IMR-90 (cell line): ENCODE data around the gene ZNF213. TPM values are rescaled to one million over a fixed set of nuclear protein-coding genes. Genes with fewer than 3 reads are reported as not detected.

ENCODE experiments used
- ATAC-seq: fragments of 200-7000 bp; cut with Tn5 transposase; 2 replicates; pipeline ENCODE4 v1.9.1; 2020; ENCODE audit warnings: low read depth, mild to moderate bottlenecking, moderate library complexity
- BruUV-seq: library from RNA; stranded (reverse); fragments of 400-500 nt; replicated peaks from 2 replicates; lab custom pipeline; 2021; lab: Mats Ljungman, UMichigan
- CTCF ChIA-PET: fragments of 300-600 bp; formaldehyde crosslinking; extraction: SDS; loops from one replicate; lab custom pipeline; 2021; ENCODE audit warnings: antibody characterized with exemption; lab: Yijun Ruan, JAX
- POLR2A ChIA-PET: fragments of 300-600 bp; sonication (Branson Sonifier 250); formaldehyde crosslinking; loops from one replicate; lab custom pipeline; 2022; ENCODE audit warnings: antibody characterized with exemption; ENCODE audit not compliant: unreplicated experiment; lab: Charles Lee
- DNase-seq: peaks from one replicate; pipeline ENCODE4 v3.0.0; 2013
- H2AFZ ChIP-seq: replicated peaks from 2 replicates; pipeline ENCODE3; 2013; ENCODE audit warnings: low read length, mild to moderate bottlenecking; ENCODE audit not compliant: poor library complexity
- H2AK5ac ChIP-seq: 2 replicates; pipeline ENCODE4 v1.6.1; 2013; ENCODE audit warnings: low read depth, low read length, inconsistent platforms
- H2AK9ac ChIP-seq: replicated peaks from 2 replicates; pipeline ENCODE3; 2013; ENCODE audit warnings: mild to moderate bottlenecking, low read depth, low read length, moderate library complexity; ENCODE audit not compliant: poor library complexity
- H2BK120ac ChIP-seq: 2 replicates; pipeline ENCODE4 v1.6.1; 2013; ENCODE audit warnings: low read depth, low read length, inconsistent platforms
- H2BK15ac ChIP-seq: 3 replicates; pipeline ENCODE4 v1.6.1; 2013; ENCODE audit warnings: low read depth, low read length, inconsistent platforms
- H2BK20ac ChIP-seq: 2 replicates; pipeline ENCODE4 v1.6.1; 2013; ENCODE audit warnings: low read depth, mild to moderate bottlenecking, inconsistent platforms, low read length, moderate library complexity
- H2BK5ac ChIP-seq: 2 replicates; pipeline ENCODE4 v1.6.1; 2013; ENCODE audit warnings: mild to moderate bottlenecking, low read depth, low read length, inconsistent platforms; ENCODE audit not compliant: poor library complexity, severe bottlenecking
- H3K14ac ChIP-seq: replicated peaks from 2 replicates; pipeline ENCODE4 v1.6.1; 2013; ENCODE audit warnings: low read depth, low read length, inconsistent platforms
- H3K18ac ChIP-seq: 2 replicates; pipeline ENCODE4 v1.6.1; 2013; ENCODE audit warnings: low read depth, low read length, control low read depth
- H3K23ac ChIP-seq: 2 replicates; pipeline ENCODE4 v1.6.1; 2013; ENCODE audit warnings: low read depth, low read length, inconsistent platforms
- H3K27ac ChIP-seq: 2 replicates; pipeline ENCODE4 v1.5.1; 2013; ENCODE audit warnings: mild to moderate bottlenecking, control low read depth, low read length; ENCODE audit not compliant: insufficient read depth
- H3K27me3 ChIP-seq: 2 replicates; pipeline ENCODE4 v1.6.1; 2013; ENCODE audit warnings: low read length; ENCODE audit not compliant: control insufficient read depth, insufficient read depth
- H3K36me3 ChIP-seq: 2 replicates; pipeline ENCODE4 v1.6.1; 2013; ENCODE audit warnings: low read length, mixed read lengths; ENCODE audit not compliant: control insufficient read depth, insufficient read depth
- H3K4ac ChIP-seq: 2 replicates; pipeline ENCODE4 v1.6.1; 2013; ENCODE audit warnings: low read depth, low read length, inconsistent platforms
- H3K4me1 ChIP-seq: 2 replicates; pipeline ENCODE4 v1.6.1; 2013; ENCODE audit warnings: low read length, mixed read lengths; ENCODE audit not compliant: control insufficient read depth, insufficient read depth
- H3K4me2 ChIP-seq: 2 replicates; pipeline ENCODE4 v1.6.1; 2013; ENCODE audit warnings: low read depth, mild to moderate bottlenecking, control low read depth, low read length, moderate library complexity
- H3K4me3 ChIP-seq: 2 replicates; pipeline ENCODE4 v1.5.1; 2013; ENCODE audit warnings: low read depth, mild to moderate bottlenecking, control low read depth, low read length, moderate library complexity; ENCODE audit not compliant: insufficient read depth
- H3K56ac ChIP-seq: 2 replicates; pipeline ENCODE4 v1.6.1; 2013; ENCODE audit warnings: low read length, inconsistent platforms; ENCODE audit not compliant: insufficient read depth; ENCODE audit errors: extremely low read depth
- H3K79me1 ChIP-seq, 2 experiments: 2 replicates each; pipeline ENCODE4 v1.6.1; 2013; ENCODE audit warnings: low read length in 2 of 2, inconsistent platforms in 1 of 2, low read depth in 1 of 2
- H3K9ac ChIP-seq: 2 replicates; pipeline ENCODE4 v1.6.1; 2013; ENCODE audit warnings: low read depth, low read length, control low read depth
- H3K9me1 ChIP-seq: 2 replicates; pipeline ENCODE4 v1.6.1; 2013; ENCODE audit warnings: low read length, inconsistent platforms; ENCODE audit not compliant: insufficient read depth
- H3K9me3 ChIP-seq: 2 replicates; pipeline ENCODE4 v1.6.1; 2013; ENCODE audit warnings: low read length; ENCODE audit not compliant: control insufficient read depth, insufficient read depth
- H4K20me1 ChIP-seq: 2 replicates; pipeline ENCODE4 v1.6.1; 2013; ENCODE audit warnings: low read length, inconsistent platforms; ENCODE audit not compliant: insufficient read depth
- H4K5ac ChIP-seq: 2 replicates; pipeline ENCODE4 v1.6.1; 2013; ENCODE audit warnings: mild to moderate bottlenecking, low read depth, low read length, control low read depth
- H4K8ac ChIP-seq, 2 experiments: 2 replicates each; pipeline ENCODE4 v1.6.1; 2013; ENCODE audit warnings: low read depth in 2 of 2, low read length in 2 of 2, control low read depth in 1 of 2, inconsistent platforms in 1 of 2
- H4K91ac ChIP-seq: 2 replicates; pipeline ENCODE4 v1.6.1; 2013; ENCODE audit warnings: low read depth, low read length, inconsistent platforms; ENCODE audit not compliant: insufficient read depth
- BHLHE40 ChIP-seq: fragments of 150-350 bp; IDR thresholded peaks from 2 replicates; pipeline ENCODE4 v1.6.1; 2016; ENCODE audit warnings: mild to moderate bottlenecking, low read depth, low read length
- CEBPB ChIP-seq: IDR thresholded peaks from 2 replicates; pipeline ENCODE4 v1.6.1; 2012; ENCODE audit warnings: low read depth, low read length, improper control_type of control experiment
- CHD1 ChIP-seq: IDR thresholded peaks from 2 replicates; pipeline ENCODE4 v1.6.1; 2012; ENCODE audit warnings: low read depth, low read length, improper control_type of control experiment
- FOS ChIP-seq: fragments of 150-350 bp; IDR thresholded peaks from 2 replicates; pipeline ENCODE4 v1.6.1; 2016; ENCODE audit warnings: low read depth, low read length
- MAFK ChIP-seq: IDR thresholded peaks from 2 replicates; pipeline ENCODE4 v1.6.1; 2012; ENCODE audit warnings: low read depth, low read length, improper control_type of control experiment
- MXI1 ChIP-seq: IDR thresholded peaks from 2 replicates; pipeline ENCODE4 v1.6.1; 2012; ENCODE audit warnings: low read depth, mild to moderate bottlenecking, low read length, moderate library complexity, borderline replicate concordance
- NFE2L2 ChIP-seq: fragments of 150-350 bp; IDR thresholded peaks from 2 replicates; pipeline ENCODE4 v1.6.1; 2016; ENCODE audit warnings: low read depth, mild to moderate bottlenecking, low read length
- POLR2A ChIP-seq: IDR thresholded peaks from 2 replicates; pipeline ENCODE4 v1.6.1; 2012; ENCODE audit warnings: mild to moderate bottlenecking, low read depth, low read length
- RAD21 ChIP-seq: IDR thresholded peaks from 2 replicates; pipeline ENCODE4 v1.6.1; 2012; ENCODE audit warnings: low read length, improper control_type of control experiment
- RCOR1 ChIP-seq: IDR thresholded peaks from 2 replicates; pipeline ENCODE4 v1.6.1; 2012; ENCODE audit warnings: mild to moderate bottlenecking, low read length, improper control_type of control experiment; ENCODE audit not compliant: insufficient replicate concordance
- SMC3 ChIP-seq: fragments of 150-350 bp; IDR thresholded peaks from 2 replicates; pipeline ENCODE4 v1.6.1; 2016; ENCODE audit warnings: low read depth, mild to moderate bottlenecking, antibody characterized with exemption, low read length, moderate library complexity
- WGBS, 2 experiments: methylation state at CpG; one replicate each; pipeline versions ENCODE4 v1.1.5 to v1.1.7; 2013; ENCODE audit warnings: missing lambda C conversion rate in 2 of 2; ENCODE audit not compliant: insufficient read length in 1 of 2; ENCODE audit errors: extremely low coverage in 2 of 2; 5-methylcytosine and 5-hydroxymethylcytosine counted together
- dilution Hi-C: fragments of 300-500 bp; cut with HindIII; formaldehyde crosslinking; loops from one replicate; pipeline ENCODE4 v1.14.3; 2018; ENCODE audit warnings: low sequenced_read_pairs; ENCODE audit not compliant: unreplicated experiment
- in situ Hi-C: fragments of 300-500 bp; cut with MboI; formaldehyde crosslinking; loops from 3 replicates; pipeline ENCODE4 v1.14.3; 2019; ENCODE audit warnings: low sequenced_read_pairs, inconsistent platforms, mixed read lengths
- intact Hi-C: fragments of 100-400 bp; cut with micrococcal nuclease; formaldehyde crosslinking; loops from 2 replicates; pipeline ENCODE4 v1.10.0; 2022
- polyA plus RNA-seq, 3 experiments: library from polyadenylated mRNA; depleted of rRNA; stranded (reverse); fragments of >200 nt; gene quantifications; 2 replicates each; pipeline ENCODE4 v1.2.3, GENCODE V29; 2012; ENCODE audit warnings: low replicate concordance in 1 of 3
- total RNA-seq: library from RNA; depleted of rRNA; stranded (reverse); fragments of >200 nt; gene quantifications from 2 replicates; pipeline ENCODE4 v1.2.3, GENCODE V29; 2012
- TF ChIP-seq, protein P1 (sequence below): fragments of 150-350 bp; IDR thresholded peaks from 2 replicates; pipeline ENCODE4 v1.6.1; 2016; ENCODE audit warnings: low read depth, mild to moderate bottlenecking, low read length, moderate library complexity, borderline replicate concordance
- TF ChIP-seq, protein P2 (sequence below): fragments of 150-350 bp; IDR thresholded peaks from 2 replicates; pipeline ENCODE4 v1.6.1; 2017; ENCODE audit warnings: mild to moderate bottlenecking, antibody characterized with exemption, low read length, low read depth
- TF ChIP-seq, protein P3 (sequence below): conservative IDR thresholded peaks from 2 replicates; pipeline ENCODE4 v1.5.1; 2012; ENCODE audit warnings: mild to moderate bottlenecking, low read depth, low read length, improper control_type of control experiment

ZNF213 gene
- total and polyA plus RNA-seq, 2 of the 4 experiments (the other 2 are of a cell fraction): 0.72 to 4.0 TPM

DNA sequence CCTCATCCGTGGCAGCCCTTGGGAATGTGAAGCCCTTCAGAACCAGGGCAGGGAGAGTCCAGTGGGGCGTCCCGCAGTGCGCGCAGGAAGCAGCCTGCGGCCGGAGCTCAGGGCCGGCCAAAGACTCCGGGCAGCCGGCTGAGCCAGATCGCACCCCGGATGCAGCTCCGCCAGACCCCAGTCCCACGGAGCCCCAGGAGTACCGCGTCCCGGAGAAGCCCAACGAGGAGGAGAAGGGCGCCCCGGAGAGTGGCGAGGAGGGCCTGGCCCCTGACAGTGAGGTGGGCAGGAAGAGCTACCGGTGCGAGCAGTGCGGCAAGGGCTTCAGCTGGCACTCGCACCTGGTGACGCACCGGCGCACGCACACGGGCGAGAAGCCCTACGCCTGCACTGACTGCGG lies 15.5 kb upstream of the ZNF213 start:
- Histone ChIP-seq H3K56ac (no peak overlapping the region), H3K23ac (no peak overlapping the region), H2BK5ac (no peak overlapping the region), H3K18ac (no peak overlapping the region), H2BK15ac (no peak overlapping the region), H3K4ac (no peak overlapping the region), H4K91ac (no peak overlapping the region), H3K36me3 (peaks cover 46% of the 10 kb centered on the region), H4K8ac (no peak overlapping the region), H4K5ac (no peak overlapping the region), H4K20me1 (peaks cover under 1% of the 10 kb centered on the region; the same call in 1 of the 2 replicates), H2AK5ac (no peak overlapping the region), H3K27me3 (no peaks in the 10 kb centered on the region), H3K27ac (no peak overlapping the region), H2AFZ (no peak overlapping the region), H2AK9ac (no peak overlapping the region), H2BK20ac (no peak overlapping the region), H3K9me3 (no peaks in the 10 kb centered on the region), H3K4me2 (no peak overlapping the region), H3K9me1 (0 out of 2 replicates have a peak, but pooled peaks cover 5% of the 10 kb centered on the region), H3K79me1 (peaks cover 10 to 14% of the 10 kb centered on the region in 2 experiments), H3K4me1 (peaks cover 3% of the 10 kb centered on the region; the same call in 1 of the 2 replicates), H2BK120ac (no peak overlapping the region), H3K4me3 (no peak overlapping the region), H3K9ac (no peak overlapping the region), H3K14ac (no peak overlapping the region)
- ChIA-PET CTCF (no interaction called here), POLR2A (no interaction called here)
- no peak for ATAC-seq
- in situ Hi-C loops (no loop called here), intact Hi-C loops (no loop called here), dilution Hi-C loops (no loop called here)
- 95% methylated on average over 22 of the region's 33 CpGs; no CpG with 5 or more reads in 1 of the 2 experiments for WGBS, 2 experiments
- BruUV-seq: no TSS peak
- no peak for DNase-seq
- TF ChIP-seq RAD21 (no peak), FOS (no peak), CHD1 (no peak), NFE2L2 (no peak), BHLHE40 (no peak), MXI1 (no peak), CEBPB (no peak), RCOR1 (no peak), POLR2A (no peak), SMC3 (no peak), MAFK (no peak)
- TF ChIP-seq, protein P1, sequence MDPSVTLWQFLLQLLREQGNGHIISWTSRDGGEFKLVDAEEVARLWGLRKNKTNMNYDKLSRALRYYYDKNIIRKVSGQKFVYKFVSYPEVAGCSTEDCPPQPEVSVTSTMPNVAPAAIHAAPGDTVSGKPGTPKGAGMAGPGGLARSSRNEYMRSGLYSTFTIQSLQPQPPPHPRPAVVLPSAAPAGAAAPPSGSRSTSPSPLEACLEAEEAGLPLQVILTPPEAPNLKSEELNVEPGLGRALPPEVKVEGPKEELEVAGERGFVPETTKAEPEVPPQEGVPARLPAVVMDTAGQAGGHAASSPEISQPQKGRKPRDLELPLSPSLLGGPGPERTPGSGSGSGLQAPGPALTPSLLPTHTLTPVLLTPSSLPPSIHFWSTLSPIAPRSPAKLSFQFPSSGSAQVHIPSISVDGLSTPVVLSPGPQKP: no peak
- TF ChIP-seq, protein P2, sequence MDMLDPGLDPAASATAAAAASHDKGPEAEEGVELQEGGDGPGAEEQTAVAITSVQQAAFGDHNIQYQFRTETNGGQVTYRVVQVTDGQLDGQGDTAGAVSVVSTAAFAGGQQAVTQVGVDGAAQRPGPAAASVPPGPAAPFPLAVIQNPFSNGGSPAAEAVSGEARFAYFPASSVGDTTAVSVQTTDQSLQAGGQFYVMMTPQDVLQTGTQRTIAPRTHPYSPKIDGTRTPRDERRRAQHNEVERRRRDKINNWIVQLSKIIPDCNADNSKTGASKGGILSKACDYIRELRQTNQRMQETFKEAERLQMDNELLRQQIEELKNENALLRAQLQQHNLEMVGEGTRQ: no peak
- TF ChIP-seq, protein P3, sequence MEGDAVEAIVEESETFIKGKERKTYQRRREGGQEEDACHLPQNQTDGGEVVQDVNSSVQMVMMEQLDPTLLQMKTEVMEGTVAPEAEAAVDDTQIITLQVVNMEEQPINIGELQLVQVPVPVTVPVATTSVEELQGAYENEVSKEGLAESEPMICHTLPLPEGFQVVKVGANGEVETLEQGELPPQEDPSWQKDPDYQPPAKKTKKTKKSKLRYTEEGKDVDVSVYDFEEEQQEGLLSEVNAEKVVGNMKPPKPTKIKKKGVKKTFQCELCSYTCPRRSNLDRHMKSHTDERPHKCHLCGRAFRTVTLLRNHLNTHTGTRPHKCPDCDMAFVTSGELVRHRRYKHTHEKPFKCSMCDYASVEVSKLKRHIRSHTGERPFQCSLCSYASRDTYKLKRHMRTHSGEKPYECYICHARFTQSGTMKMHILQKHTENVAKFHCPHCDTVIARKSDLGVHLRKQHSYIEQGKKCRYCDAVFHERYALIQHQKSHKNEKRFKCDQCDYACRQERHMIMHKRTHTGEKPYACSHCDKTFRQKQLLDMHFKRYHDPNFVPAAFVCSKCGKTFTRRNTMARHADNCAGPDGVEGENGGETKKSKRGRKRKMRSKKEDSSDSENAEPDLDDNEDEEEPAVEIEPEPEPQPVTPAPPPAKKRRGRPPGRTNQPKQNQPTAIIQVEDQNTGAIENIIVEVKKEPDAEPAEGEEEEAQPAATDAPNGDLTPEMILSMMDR: no peak
